Measurements from ENCODE around the gene TEX51. TPM values are rescaled to one million over a fixed set of nuclear protein-coding genes. Genes with fewer than 3 reads are reported as not detected.

Gene TEX51
- total RNA-seq, 1 donor from 2014 or later, result not detected

DNA sequence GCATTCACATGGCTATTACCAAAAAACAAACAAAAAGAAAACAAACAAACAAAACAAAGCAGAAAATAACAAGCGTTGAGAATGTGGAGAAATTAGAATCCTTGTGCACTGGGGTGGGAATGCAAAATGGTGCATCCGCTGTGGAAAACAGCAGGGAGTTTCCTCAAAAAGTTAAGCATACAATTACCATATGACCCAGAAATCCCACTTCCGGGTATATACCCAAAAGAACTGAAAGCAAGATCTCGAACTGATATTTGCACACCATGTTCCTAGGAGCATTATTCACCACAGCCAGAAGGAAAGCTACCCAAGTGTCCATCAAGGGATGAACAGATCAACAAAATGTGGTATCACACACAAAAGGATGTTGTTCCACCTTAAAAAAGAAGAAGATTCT, 17.9 kb upstream of the TEX51 start:
- Mint-ChIP-seq H3K9me3 (peaks cover under 1% of the 10 kb centered on the region), H3K27ac (ENCODE audit: unreplicated experiment) (no peak overlapping the region), H3K4me3 (no peak overlapping the region), H3K4me1 (no peaks in the 10 kb centered on the region), H3K27me3 (ENCODE audit: low read depth) (no peaks in the 10 kb centered on the region), H3K36me3 (ENCODE audit: low read depth) (no peaks in the 10 kb centered on the region)
- TF ChIP-seq, protein P1, sequence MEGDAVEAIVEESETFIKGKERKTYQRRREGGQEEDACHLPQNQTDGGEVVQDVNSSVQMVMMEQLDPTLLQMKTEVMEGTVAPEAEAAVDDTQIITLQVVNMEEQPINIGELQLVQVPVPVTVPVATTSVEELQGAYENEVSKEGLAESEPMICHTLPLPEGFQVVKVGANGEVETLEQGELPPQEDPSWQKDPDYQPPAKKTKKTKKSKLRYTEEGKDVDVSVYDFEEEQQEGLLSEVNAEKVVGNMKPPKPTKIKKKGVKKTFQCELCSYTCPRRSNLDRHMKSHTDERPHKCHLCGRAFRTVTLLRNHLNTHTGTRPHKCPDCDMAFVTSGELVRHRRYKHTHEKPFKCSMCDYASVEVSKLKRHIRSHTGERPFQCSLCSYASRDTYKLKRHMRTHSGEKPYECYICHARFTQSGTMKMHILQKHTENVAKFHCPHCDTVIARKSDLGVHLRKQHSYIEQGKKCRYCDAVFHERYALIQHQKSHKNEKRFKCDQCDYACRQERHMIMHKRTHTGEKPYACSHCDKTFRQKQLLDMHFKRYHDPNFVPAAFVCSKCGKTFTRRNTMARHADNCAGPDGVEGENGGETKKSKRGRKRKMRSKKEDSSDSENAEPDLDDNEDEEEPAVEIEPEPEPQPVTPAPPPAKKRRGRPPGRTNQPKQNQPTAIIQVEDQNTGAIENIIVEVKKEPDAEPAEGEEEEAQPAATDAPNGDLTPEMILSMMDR (conservative IDR thresholded peaks at IDR 0.05), result no peak
- no peak for DNase-seq (ENCODE audit: low read depth, low spot score)

DNA sequence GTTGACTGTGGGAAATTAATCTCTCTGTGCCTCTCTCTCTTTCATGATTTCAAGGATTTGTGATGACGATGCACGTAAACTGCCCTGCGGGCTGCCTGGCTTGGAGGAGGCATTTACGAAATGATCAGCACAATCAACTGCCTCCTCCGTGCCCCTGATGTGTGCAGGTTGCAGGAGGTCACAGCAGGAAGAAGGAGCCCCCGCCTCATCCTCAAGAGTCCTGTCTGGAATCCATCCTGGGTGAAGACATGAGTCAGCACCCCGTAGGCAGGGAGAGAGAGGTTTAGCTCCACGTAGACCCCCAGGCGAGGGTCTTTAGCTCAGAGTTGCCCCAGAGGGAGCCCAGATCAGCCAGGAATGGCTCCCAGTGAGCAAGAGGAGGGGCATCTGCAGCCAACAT, 17.1 kb upstream of the TEX51 start:
- no peak for DNase-seq (ENCODE audit: low read depth, low spot score)
- no peaks in the 10 kb centered on the region for H3K27me3 Mint-ChIP-seq (ENCODE audit: low read depth)
- H3K4me1 Mint-ChIP-seq, result peaks cover 3% of the 10 kb centered on the region
- no peak overlapping the region for H3K27ac Mint-ChIP-seq (ENCODE audit: unreplicated experiment)
- no peaks in the 10 kb centered on the region for H3K36me3 Mint-ChIP-seq (ENCODE audit: low read depth)
- H3K9me3 Mint-ChIP-seq, result no peaks in the 10 kb centered on the region
- no peak overlapping the region for H3K4me3 Mint-ChIP-seq
- TF ChIP-seq, protein P1 (conservative IDR thresholded peaks at IDR 0.05), result no peak

DNA sequence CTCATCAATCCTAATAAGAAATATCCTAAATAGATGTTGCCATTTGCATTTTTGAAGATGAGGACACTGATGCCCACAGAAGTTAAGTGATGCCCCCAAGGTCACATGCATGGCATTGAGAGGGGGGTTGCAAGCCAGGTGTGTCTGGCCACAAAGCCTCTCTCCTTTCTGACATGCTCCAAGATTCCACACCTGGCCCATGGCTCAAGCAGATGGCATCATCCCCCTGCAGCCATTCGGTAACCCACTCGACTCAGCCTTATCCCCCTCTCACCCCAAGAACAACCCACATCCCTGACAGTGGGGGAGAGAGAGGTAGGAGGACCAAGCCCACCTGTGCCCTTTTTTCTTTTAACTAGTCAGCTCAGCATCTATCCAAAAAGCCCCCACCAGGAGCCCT, 16.5 kb upstream of the TEX51 start:
- Mint-ChIP-seq H3K4me3 (no peak overlapping the region), H3K27ac (ENCODE audit: unreplicated experiment) (no peak overlapping the region), H3K27me3 (ENCODE audit: low read depth) (no peaks in the 10 kb centered on the region), H3K9me3 (no peaks in the 10 kb centered on the region), H3K4me1 (peaks cover 5% of the 10 kb centered on the region), H3K36me3 (ENCODE audit: low read depth) (no peaks in the 10 kb centered on the region)
- TF ChIP-seq, protein P1 (conservative IDR thresholded peaks at IDR 0.05), result no peak
- no peak for DNase-seq (ENCODE audit: low read depth, low spot score)

DNA sequence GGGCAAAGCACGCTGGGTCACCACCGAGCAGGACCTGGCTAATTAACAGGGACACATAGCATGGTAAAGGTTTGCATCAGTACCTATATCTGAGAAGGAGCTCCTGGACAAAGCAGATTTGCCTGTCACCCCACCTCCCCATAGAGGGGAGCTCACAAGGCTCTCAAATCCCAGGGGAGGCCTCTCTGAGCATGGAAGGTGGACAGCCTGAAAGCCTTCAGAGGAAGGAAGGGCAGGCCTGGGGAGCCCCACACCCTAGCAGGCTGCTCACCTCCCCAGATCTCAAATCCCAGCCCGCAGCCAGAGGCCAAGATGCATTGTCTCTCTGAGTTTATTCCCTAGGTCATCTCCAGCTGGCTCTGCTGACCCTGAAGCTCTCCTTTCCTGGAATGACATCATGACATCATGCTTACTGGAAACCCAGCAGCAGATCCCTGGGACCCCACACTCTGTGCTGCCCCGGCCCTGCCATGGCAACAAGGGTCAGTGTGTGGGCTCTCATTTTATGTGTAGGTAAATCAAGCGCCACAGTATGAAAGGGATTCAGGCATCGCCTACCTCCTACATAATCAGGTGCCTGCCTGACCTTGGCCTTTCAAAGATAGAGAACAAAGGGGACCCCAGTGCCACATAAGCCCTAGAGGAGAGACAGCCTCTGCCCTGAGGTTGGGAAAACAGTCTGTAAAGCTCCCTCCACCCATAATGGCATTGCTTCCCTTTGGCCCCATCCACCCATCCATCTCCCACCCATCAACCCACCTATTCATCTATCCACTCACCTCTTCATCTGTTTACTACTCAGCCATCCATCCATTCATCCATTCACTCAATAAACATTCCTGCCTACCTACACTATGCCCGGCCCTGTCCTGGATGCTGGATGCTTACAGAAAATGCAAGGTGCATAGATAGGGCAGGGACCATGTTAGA, 15.7 kb upstream of the TEX51 start:
- DNase-seq (ENCODE audit: low read depth, low spot score), result no peak
- Mint-ChIP-seq H3K4me1 (peaks cover 5% of the 10 kb centered on the region), H3K9me3 (no peaks in the 10 kb centered on the region), H3K4me3 (no peak overlapping the region), H3K27ac (ENCODE audit: unreplicated experiment) (no peak overlapping the region), H3K36me3 (ENCODE audit: low read depth) (no peaks in the 10 kb centered on the region), H3K27me3 (ENCODE audit: low read depth) (no peaks in the 10 kb centered on the region)
- TF ChIP-seq, protein P1 (conservative IDR thresholded peaks at IDR 0.05), result no peak

DNA sequence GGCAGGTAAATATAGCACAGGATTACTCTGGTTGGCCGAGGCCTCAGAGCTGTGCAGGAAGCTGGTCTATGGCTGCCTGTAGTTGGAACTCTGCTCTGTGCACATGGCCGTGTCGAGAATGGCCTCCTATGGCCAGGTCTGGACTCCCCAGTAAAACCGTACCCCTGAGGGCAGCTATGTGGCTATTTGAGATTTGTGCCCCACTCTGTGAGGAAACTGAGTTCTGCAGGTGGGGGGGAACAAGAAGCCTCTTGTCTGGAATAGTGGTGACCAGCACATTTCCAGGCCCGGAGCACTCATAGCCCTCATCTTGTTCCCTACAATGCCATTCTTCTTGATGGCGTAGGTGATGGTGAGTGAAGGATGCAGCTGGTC, 15.0 kb upstream of the TEX51 start:
- DNase-seq (ENCODE audit: low read depth, low spot score), result no peak
- no peaks in the 10 kb centered on the region for H3K36me3 Mint-ChIP-seq (ENCODE audit: low read depth)
- H3K4me3 Mint-ChIP-seq, result no peak overlapping the region
- H3K9me3 Mint-ChIP-seq, result no peaks in the 10 kb centered on the region
- TF ChIP-seq, protein P1 (conservative IDR thresholded peaks at IDR 0.05), result no peak
- peaks cover 5% of the 10 kb centered on the region for H3K4me1 Mint-ChIP-seq
- no peak overlapping the region for H3K27ac Mint-ChIP-seq (ENCODE audit: unreplicated experiment)
- H3K27me3 Mint-ChIP-seq (ENCODE audit: low read depth), result no peaks in the 10 kb centered on the region

Data from neural crest cell (in vitro differentiated cells).